G401 (cell line): ENCODE measurements around the gene GRPEL2. TPM values are rescaled to one million over a fixed set of nuclear protein-coding genes. Genes with fewer than 3 reads are reported as not detected.

Experiments used
- DNase-seq: peaks from one replicate; pipeline ENCODE4 v3.0.0-alpha.2; 2015; ENCODE audit warnings: low spot score
- in situ Hi-C: cut with HindIII; loops from 2 replicates; pipeline ENCODE4 v1.10.0; 2016; ENCODE audit warnings: low sequenced_read_pairs, mixed read lengths
- total RNA-seq: library from RNA; depleted of rRNA; stranded (reverse); fragments of >200 nt; shearing (Covaris generic); gene quantifications from 2 replicates; pipeline ENCODE4 v1.2.3, GENCODE V29; 2014; rRNA removed

Gene GRPEL2, protein sequence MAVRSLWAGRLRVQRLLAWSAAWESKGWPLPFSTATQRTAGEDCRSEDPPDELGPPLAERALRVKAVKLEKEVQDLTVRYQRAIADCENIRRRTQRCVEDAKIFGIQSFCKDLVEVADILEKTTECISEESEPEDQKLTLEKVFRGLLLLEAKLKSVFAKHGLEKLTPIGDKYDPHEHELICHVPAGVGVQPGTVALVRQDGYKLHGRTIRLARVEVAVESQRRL
- 18.1 and 22.9 TPM in 2 replicates for total RNA-seq

DNA sequence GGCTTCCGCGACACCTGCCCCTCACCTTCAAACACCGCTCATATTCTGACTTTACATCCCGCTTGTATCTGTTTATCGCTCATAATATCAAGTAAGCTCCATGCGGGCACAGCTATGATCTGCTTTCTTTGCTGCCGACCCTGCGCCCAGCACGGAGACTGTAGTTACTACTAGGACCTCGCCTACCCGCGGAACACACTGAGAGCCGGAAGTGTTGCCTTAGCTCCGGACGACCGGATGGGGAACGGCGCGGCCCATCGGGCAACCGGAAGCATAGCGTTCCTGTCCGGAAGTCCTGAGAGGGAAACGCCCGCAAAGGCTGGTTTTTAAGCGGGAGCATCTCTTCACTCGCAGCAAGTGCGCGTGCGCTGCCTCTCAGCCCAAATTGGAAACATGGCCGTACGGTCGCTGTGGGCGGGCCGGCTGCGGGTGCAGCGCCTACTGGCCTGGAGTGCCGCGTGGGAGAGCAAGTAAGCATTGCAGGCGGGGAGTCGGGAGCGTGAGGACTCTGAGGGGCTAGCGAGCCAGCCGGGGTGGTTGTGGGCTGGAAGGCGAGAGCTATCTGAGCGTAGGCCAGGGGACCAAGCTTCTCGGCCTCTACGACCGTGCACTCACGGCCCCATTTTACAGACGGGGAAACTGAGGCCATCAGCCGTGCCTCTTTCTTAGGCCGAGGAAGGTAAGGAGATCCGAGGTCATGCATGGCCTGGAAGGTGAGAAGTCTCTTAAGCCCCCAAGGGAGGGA is at the start of gene GRPEL2:
Gene GRPEL2 (plus strand): TSS at position 353 of the 745 bp plus-strand sequence. CDS start 41 bp downstream, at position 394.
- in situ Hi-C loops, result no loop called here
- DNase-seq, result peak; percentile 97

DNA sequence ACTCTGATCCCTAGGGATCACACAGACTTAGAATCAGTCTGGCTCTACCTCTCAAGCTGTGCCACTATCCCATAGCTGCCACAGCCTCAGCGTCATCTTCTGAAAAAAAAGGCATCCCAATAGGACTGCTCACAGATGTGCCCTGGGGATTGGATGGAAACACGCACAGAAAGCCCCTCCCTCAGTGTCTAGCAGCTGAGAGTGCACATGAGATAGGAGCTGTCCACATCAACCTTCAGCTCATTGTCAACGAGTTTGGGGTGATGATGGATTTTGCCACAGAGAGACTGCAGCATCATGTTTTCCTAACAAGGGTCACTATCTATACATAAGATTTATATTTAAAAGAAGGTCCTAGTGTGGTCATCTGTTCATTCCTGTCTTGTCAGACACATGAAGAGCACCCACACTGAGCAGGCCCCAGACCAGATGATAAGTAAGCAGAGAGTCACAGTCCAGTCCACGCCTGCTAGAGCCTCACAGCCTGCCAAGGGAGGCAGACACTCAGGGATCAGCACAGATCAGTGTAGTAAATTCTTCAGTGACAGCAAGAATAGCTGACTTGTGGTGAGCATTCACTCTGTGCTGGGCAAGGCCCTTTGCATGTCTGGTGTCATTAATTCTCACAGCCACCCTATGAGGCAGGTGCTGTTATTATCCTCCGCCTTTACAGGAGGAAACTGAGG is 47.8 kb upstream of the GRPEL2 start:
- DNase-seq, result no peak
- in situ Hi-C loops, result no loop called here

DNA sequence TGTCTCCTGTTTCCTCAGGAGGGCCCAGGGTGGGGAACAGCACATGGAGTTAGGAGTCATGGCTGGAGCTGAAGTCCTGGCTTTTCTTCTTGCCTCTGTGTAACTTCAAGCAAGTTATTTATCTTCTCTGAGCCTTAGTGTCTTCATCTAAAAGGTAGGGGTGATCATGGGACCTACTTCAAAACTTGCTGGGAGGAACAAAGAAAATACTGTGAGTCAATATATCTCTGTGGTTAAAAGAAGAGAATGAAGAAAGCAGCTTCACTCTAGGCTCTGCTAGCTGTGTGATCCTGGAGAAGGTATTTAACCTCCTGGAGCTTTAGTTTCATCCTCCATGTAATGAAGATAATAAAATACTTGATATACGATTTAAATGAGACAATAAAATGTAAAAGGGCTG is 47.1 kb upstream of the GRPEL2 start:
- no peak for DNase-seq
- in situ Hi-C loops, result no loop called here

DNA sequence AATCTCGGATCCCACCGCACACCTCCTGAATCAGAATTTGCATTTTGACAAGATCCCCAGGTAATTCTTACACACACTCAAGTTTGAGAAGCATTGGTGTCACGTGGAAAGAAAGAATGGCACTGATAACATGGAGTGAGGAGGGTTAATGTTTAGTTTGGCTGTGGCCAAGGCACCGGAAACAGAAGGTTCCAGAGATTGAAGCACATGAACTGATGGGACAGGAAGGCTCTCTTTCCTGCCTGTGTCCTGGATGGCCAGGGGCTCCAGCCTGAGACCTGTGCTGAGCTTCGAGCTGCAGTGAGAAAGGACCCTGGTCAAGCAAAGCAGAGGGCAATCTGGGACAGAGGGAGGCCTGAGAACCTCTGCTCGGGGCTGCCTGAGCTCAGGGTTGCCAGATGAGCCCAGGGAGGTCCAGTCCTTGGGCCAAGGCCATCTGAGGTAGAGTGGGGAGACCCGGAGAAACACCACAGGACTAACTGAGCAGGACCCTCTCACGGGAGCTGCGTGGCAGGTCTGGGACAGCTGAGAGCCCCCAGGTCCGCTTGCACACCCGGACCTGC is 46.4 kb upstream of the GRPEL2 start:
- no peak for DNase-seq
- in situ Hi-C loops, result no loop called here

DNA sequence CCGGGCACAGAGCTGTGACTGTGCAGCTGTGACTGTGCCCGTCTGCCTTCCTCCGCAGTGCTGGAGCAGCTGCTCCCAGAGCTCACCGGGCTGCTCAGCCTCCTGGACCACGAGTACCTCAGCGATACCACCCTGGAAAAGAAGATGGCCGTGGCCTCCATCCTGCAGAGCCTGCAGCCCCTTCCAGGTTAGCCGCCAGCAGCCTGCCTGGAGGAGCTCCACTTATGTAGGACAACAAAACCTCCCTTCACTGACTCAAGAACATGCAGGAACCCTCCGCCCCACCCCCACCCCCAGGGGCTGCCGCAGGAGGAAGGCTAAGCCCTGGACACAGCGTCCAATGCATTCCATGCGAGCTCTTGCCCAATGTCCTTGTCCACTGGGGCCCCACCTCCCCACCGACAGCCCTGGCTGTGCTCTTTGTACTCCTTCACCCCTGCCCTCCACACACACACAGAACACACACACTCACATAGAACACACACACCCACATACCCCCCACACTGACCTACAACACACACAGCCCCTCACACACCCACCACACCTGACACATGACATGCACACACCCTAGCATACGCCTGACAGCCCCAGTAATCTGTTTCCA is 45.7 kb upstream of the GRPEL2 start:
- no peak for DNase-seq
- in situ Hi-C loops, result no loop called here

DNA sequence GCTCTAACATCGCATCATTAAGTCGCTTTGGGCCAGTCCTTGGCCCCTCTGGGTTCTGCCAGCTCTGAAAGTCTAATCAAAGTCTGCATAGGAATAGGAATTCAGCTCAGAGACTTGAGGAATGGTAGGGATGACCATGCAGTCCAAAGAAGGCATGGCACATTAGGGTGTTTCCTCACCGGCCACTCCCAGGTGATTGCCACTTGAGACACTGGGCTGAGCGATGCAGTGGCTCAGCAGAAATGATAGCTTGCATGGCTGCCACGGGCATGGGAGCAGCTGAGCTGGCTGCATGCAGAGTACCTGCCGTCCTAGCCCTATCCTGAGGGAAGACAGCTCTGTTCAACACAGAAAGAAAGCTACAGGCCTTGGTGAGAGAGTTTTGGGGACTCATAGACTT is 44.9 kb upstream of the GRPEL2 start:
- no peak for DNase-seq
- in situ Hi-C loops, result no loop called here

DNA sequence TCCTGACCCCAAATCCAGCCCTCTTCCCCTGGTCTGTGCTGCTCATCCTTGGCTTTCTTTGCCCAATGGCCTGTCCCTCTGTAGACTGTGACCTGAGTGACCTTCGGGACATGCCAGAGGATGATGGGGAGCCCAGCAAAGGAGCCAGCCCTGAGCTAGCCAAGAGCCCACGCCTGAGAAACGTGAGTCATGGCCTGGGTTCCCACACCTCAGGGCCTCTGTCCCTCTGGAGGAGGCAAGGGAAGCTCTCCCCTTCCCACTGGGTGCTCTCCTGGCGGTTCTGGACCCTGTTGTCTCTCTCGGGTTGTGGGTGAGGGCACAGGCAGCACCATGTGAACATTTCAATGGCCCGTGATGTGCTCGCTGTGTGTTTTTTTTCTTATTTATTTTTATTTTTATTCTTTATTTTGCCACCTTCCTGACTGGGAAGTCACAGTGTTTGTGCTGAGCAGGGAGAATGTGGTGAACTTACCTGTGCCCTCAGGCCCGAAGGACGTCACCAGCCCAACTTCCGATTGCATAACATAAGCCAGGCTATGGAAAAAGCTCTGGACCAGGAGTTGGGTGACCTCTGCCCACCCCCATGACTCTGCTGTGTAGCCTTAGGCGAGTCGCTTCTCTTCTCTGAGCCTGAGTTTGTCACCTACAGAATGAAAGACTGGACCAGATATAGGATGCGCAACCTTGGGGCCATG is 44.1 kb upstream of the GRPEL2 start:
- in situ Hi-C loops, result no loop called here
- no peak for DNase-seq

DNA sequence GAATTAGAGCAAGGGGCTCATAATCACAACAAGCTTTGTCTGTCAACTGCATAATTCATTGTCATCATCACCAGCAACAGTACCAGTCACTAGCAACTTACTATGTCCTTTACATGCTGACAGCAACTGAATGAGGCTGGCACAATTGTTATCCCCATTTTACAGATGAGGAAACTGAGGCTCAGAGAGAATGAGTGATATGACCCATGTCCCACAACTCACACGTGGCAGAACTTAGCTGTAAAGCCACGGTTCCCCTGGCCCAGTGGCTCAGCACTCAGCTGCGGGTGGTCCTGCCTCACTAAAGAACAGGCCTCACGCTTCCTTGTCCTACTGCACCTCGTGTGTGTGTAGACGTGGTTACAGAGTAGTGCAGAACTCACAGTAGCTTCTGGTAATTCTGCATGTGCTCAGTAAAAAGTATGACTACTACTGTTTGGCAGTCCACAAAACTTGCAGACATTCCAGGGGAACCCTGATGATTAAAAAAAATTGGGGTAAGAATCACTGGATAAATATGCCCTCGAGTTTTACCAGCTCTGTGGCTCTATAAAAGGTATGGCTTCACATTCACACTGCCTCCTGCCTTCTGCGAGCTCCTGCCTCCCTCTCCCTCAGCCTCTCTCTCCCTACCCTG is 43.4 kb upstream of the GRPEL2 start:
- in situ Hi-C loops, result no loop called here
- no peak for DNase-seq

DNA sequence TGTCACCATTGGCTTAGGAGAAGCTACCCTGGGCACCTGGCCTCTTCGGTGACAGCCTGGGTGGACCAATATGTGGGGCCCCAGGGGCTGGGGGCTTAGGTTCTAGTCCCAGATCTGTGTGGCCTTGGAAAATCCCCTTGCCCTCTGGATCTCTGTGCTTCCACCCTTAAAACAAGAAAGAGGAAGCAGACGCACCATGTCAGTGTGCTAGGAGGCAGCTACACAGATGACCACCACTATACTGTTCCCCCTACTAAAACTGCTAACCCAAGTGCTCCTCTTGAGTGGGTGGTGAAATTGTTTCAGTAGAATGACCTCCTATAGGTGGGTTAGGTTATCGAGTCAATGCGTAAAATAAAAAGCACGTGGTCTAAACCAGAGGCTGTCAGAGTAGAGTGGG is 42.7 kb upstream of the GRPEL2 start:
- in situ Hi-C loops, result no loop called here
- no peak for DNase-seq

DNA sequence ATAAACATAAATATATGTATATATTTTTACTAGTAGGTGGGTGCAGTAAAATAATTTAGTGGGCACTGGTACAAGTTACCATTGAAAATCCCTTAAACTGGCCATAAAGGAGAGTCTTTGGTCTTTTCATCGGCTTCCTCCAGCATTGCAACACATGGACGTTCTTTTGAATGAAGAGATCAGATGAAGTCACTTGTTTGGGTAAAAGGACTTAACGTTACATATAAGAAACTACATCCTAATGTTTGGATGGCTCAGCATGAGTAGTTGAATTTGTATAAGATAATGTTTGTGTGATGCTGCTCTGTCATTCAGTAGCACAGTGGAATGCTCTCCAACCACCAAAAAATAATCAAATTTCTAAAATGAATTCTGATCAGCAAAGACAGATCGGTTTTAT is 42.1 kb upstream of the GRPEL2 start:
- no peak for DNase-seq
- in situ Hi-C loops, result no loop called here

DNA sequence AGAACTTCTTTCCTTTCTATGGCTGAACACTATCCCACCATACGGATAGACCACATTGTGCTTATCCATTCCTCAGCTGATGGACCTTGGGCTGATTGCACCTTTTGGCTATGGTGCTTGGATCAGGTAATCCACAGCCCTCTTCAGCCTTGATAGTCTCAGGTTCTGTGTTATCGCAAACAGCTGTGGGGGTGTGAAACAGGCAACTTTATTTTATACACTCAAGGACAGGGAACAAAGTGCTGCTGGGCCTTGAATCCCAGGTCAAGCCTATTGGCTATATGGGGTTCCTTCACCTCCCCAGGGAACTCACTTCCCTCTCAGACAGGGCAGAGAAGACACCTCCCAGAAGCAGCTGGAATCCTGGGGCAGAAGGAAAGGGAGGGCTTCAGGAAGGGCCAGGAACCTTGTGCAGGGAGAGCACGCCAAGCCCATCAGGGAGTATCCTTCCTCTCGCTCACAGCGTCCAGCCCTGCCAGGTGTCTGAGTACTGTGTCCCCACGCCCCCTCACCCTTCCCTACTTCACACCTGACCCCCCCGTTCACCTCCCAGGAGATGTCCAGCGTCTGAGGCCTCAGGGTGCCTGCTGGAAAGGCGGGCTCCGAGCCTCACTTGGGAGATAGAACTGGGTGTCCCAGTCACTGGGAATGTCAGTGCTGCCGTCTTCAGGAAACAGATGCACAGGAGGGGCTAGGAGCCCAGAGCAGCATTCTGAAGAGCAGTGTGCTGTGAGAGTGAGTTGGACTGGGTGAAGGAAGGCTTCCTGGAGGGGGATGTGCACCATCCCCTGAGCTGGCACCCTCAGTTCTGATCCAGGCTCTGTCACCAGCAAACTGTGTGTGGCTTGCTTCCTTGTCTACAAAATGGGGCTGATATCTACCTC is 40.9 kb upstream of the GRPEL2 start:
- DNase-seq, result no peak
- in situ Hi-C loops, result no loop called here

DNA sequence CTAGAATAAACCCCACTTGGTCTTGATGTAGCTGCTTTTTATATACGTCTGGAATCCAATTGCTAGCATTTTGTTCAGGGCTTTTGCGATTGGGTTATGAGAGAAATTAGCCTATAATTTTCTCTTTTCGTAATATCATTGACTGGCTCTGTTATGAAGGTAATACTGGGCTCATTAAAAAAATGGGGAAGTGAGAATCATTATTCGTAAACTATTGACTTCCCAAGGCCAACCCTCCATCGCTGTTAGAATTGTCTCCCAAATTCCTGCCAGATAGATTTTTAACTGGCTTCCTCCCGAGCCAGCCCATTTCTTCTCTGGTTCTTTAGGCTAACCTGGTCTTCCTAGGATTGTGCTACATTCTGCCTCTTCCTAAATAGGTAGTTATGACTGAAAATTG is 35.9 kb upstream of the GRPEL2 start:
- in situ Hi-C loops, result no loop called here
- no peak for DNase-seq

DNA sequence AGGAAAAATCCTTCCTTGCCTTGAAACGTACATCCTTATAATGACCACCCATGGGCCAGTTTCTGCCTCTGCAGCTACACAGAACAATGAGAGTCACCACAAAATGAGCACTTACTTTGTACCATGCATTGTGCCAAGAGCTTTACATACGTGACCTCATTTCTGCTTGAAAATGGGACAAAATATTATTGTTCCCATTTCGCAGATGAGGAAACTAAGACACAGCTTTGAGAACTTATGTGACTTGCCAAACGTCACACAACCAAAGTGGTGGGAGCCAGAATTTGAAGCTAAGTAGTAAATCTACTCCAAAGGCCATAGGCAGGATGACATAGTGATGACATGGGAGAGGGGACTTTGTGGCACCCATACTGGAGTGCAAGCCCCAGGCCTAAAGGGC is 34.8 kb upstream of the GRPEL2 start:
- in situ Hi-C loops, result no loop called here
- DNase-seq, result no peak

DNA sequence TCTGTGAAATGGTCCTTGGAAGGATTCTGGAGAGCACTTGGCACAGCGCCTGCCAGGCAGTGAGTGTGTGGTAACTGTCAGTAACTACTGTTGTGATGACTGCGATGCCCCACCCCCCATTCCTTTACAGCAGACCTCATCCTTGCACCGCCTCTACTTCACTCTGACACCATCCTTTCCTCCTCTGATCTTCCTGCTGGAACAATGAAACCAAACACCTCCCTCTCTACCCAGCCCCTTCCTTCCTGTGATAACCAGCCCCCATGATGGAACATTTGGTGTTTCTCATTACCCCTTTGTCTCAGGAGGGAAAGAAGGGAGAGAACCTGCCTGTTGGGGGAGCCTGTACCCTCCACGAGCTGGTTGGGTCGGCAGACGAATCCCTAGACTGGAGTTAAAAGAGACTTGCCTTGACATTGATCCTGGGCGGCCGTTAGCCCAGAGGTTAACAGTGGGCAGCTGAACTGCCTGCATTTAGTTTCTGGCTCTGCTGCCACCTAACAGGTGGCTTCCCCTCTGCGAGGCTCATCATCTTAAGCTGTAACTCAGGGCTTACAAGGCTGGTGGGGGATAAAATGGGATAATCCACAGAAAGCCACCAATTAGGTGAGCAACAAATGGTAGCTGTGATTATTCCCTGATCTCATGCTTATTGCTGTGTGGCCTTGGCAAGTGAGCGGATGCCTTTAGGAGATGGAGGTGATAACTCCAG is 34.2 kb upstream of the GRPEL2 start:
- no peak for DNase-seq
- in situ Hi-C loops, result no loop called here

DNA sequence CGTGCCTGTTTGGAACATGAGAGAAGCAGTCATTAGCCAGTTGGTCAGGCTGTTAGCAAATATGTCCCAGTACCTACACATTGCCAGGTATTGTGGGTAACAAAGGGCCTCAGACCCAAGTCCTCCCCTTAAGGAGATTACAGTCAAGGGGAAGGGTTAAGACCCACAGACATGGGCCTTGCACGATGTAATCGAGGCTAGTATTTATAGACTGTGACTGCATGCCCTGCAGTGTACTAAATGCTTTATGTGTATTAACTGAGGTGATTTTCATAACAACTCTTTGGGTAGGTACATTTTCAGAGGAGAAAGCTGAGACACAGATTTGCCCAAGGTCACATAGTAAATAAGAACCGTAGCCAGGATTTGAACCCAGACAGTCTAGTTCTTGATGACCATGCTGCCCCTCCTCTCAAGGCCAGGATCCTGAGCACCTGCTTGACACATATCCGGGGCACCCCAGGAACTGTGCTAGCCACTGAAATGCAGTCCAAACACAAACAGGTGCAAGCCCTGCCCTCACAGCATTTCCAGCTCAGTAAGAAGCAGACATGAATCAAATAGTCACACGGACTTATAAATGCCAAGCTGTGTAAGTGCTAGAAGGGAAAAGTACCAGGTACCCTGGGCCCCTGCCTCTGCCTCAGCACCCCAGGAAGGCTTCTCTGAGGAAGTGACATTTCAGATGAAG is 32.0 kb upstream of the GRPEL2 start:
- in situ Hi-C loops, result no loop called here
- DNase-seq, result peak; percentile 44

DNA sequence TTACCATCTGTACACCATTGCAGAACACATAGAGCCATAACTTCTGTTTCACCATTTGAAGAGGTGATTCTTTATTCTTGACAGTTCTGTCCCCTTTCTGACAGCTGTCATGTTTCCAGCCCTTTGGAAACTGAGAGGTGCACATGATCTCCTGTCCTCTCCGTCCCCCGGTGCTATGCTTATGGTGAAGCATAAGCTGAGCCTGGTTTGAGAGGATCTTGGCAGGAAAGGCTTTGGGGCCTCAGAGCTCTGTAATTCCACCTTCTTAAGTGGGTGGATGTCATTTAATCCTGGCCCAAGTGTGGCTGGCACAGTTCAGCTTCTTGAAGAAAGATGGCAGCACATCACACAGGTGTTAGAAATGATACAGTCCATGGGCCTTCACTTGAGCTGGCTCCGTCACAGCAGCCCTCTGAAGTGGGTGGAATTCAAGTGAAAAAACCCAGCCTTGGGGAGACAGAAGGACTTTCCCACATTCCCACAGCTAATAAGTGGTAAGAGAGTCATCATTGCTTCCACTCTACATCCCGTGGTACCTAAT is 30.7 kb upstream of the GRPEL2 start:
- DNase-seq, result no peak
- in situ Hi-C loops, result no loop called here
